KMS-11 (cell line): Measurements from ENCODE around the gene ACOXL.

Experiments used
- H2AFZ ChIP-seq: fragments of 200-600 bp; sonication (generic); 2 replicates; pipeline ENCODE4 v1.6.1; 2016; ENCODE audit warnings: antibody characterized with exemption, mixed run types, low read depth
- H3K27ac ChIP-seq: fragments of 200-600 bp; sonication (generic); 2 replicates; pipeline ENCODE4 v1.6.1; 2016; ENCODE audit warnings: mild to moderate bottlenecking, mixed run types
- H3K27me3 ChIP-seq: fragments of 200-600 bp; sonication (generic); 2 replicates; pipeline ENCODE4 v1.6.1; 2017; ENCODE audit warnings: mild to moderate bottlenecking, low read depth, mixed run types, moderate library complexity; ENCODE audit not compliant: insufficient read depth
- H3K36me3 ChIP-seq: fragments of 200-600 bp; sonication (generic); 2 replicates; pipeline ENCODE4 v1.6.1; 2017; ENCODE audit warnings: mild to moderate bottlenecking, mixed run types; ENCODE audit not compliant: insufficient read depth
- H3K4me1 ChIP-seq: fragments of 200-600 bp; sonication (generic); 2 replicates; pipeline ENCODE4 v1.6.1; 2016; ENCODE audit warnings: mild to moderate bottlenecking, low read depth, mixed run types; ENCODE audit not compliant: poor library complexity, severe bottlenecking
- H3K4me2 ChIP-seq: fragments of 200-600 bp; sonication (generic); 2 replicates; pipeline ENCODE4 v1.7.0; 2016; ENCODE audit warnings: mild to moderate bottlenecking, mixed run types
- H3K4me3 ChIP-seq: fragments of 200-600 bp; sonication (generic); IDR thresholded peaks from 2 replicates; pipeline ENCODE4 v1.6.1; 2017; ENCODE audit warnings: low read depth, low read length, mixed read lengths; ENCODE audit not compliant: insufficient read depth
- H3K79me2 ChIP-seq: fragments of 200-600 bp; sonication (generic); 2 replicates; pipeline ENCODE4 v1.6.1; 2016; ENCODE audit warnings: low read depth, mixed run types; ENCODE audit not compliant: insufficient read depth
- H3K9ac ChIP-seq: fragments of 200-600 bp; sonication (generic); 2 replicates; pipeline ENCODE4 v1.6.1; 2016; ENCODE audit warnings: mild to moderate bottlenecking, mixed run types
- H4K20me1 ChIP-seq: fragments of 200-600 bp; sonication (generic); 2 replicates; pipeline ENCODE4 v1.6.1; 2016; ENCODE audit warnings: mild to moderate bottlenecking, mixed run types; ENCODE audit not compliant: insufficient read depth
- CTCF ChIP-seq: fragments of 200-600 bp; sonication (generic); conservative IDR thresholded peaks from 2 replicates; pipeline ENCODE4 v1.6.1; 2017; ENCODE audit warnings: low read depth, mild to moderate bottlenecking, antibody characterized with exemption, low read length, moderate library complexity, mixed read lengths

The ACOXL gene

GRCh38 chr2:110993557-110994231, 261.3 kb downstream of the ACOXL start:
- Histone ChIP-seq H3K27me3 (no peaks in the 10 kb centered on the region), H3K27ac (no peak overlapping the region), H4K20me1 (no peaks in the 10 kb centered on the region), H2AFZ (no peak overlapping the region), H3K79me2 (no peaks in the 10 kb centered on the region), H3K9ac (no peak overlapping the region), H3K4me2 (no peak overlapping the region), H3K4me3 (no peak overlapping the region), H3K4me1 (no peaks in the 10 kb centered on the region), H3K36me3 (no peaks in the 10 kb centered on the region)
- TF ChIP-seq CTCF = no peak

GRCh38 chr2:110994250-110994961, 262.0 kb downstream of the ACOXL start:
- H3K27me3 ChIP-seq = no peaks in the 10 kb centered on the region
- no peak for TF ChIP-seq CTCF
- no peaks in the 10 kb centered on the region for H3K4me1 ChIP-seq
- no peaks in the 10 kb centered on the region for H3K79me2 ChIP-seq
- H3K27ac ChIP-seq = no peak overlapping the region
- H2AFZ ChIP-seq = no peak overlapping the region
- H3K4me3 ChIP-seq = no peak overlapping the region
- no peak overlapping the region for H3K9ac ChIP-seq
- H3K4me2 ChIP-seq = no peak overlapping the region
- no peaks in the 10 kb centered on the region for H3K36me3 ChIP-seq
- no peaks in the 10 kb centered on the region for H4K20me1 ChIP-seq

- Histone ChIP-seq H3K27me3 (no peaks in the 10 kb centered on the region), H3K4me2 (no peak overlapping the region), H3K79me2 (no peaks in the 10 kb centered on the region), H3K9ac (no peak overlapping the region), H4K20me1 (no peaks in the 10 kb centered on the region), H3K27ac (no peak overlapping the region), H3K36me3 (no peaks in the 10 kb centered on the region), H3K4me1 (no peaks in the 10 kb centered on the region), H3K4me3 (no peak overlapping the region), H2AFZ (no peak overlapping the region)
- no peak for TF ChIP-seq CTCF
Measured at GRCh38 chr2:110995911-110996310, 263.5 kb downstream of the ACOXL start.

GRCh38 chr2:110997331-110998045, 265.1 kb downstream of the ACOXL start:
- Histone ChIP-seq H4K20me1 (no peaks in the 10 kb centered on the region), H3K4me2 (no peak overlapping the region), H3K27me3 (no peaks in the 10 kb centered on the region), H2AFZ (no peak overlapping the region), H3K9ac (no peak overlapping the region), H3K79me2 (no peaks in the 10 kb centered on the region), H3K4me3 (no peak overlapping the region), H3K4me1 (no peaks in the 10 kb centered on the region), H3K27ac (no peak overlapping the region), H3K36me3 (no peaks in the 10 kb centered on the region)
- TF ChIP-seq CTCF = no peak
